GM10847 (cell line): ENCODE measurements around the gene ADAMTS20.

Source experiments
- POLR2A ChIP-seq: IDR thresholded peaks from 2 replicates; pipeline ENCODE4 v1.6.1; 2011; ENCODE audit not compliant: insufficient read length; ENCODE audit errors: extremely low read depth

Gene ADAMTS20

GRCh38 chr12:43345023-43345422 lies 207.0 kb downstream of the ADAMTS20 start:
- no peak for TF ChIP-seq POLR2A

- no peak for TF ChIP-seq POLR2A
Observed at GRCh38 chr12:43338848-43339526, 213.0 kb downstream of the ADAMTS20 start.

GRCh38 chr12:43337571-43338444 lies 214.2 kb downstream of the ADAMTS20 start:
- TF ChIP-seq POLR2A: no peak

GRCh38 chr12:43336962-43337555 lies 214.9 kb downstream of the ADAMTS20 start:
- no peak for TF ChIP-seq POLR2A

GRCh38 chr12:43333644-43334043 lies 218.4 kb downstream of the ADAMTS20 start:
- no peak for TF ChIP-seq POLR2A

- no peak for TF ChIP-seq POLR2A
Observed at GRCh38 chr12:43332977-43333640, 218.9 kb downstream of the ADAMTS20 start.

GRCh38 chr12:43331935-43332334 lies 220.1 kb downstream of the ADAMTS20 start:
- TF ChIP-seq POLR2A: no peak

GRCh38 chr12:43329375-43329774 lies 222.6 kb downstream of the ADAMTS20 start:
- TF ChIP-seq POLR2A: no peak

- TF ChIP-seq POLR2A: no peak
Observed at GRCh38 chr12:43325786-43326185, 226.2 kb downstream of the ADAMTS20 start.

- no peak for TF ChIP-seq POLR2A
Observed at GRCh38 chr12:43320281-43320680, 231.7 kb downstream of the ADAMTS20 start.

GRCh38 chr12:43318021-43318420 lies 234.0 kb downstream of the ADAMTS20 start:
- TF ChIP-seq POLR2A: no peak

GRCh38 chr12:43317156-43317555 lies 234.8 kb downstream of the ADAMTS20 start:
- TF ChIP-seq POLR2A: no peak

GRCh38 chr12:43316520-43316919 lies 235.5 kb downstream of the ADAMTS20 start:
- no peak for TF ChIP-seq POLR2A

- no peak for TF ChIP-seq POLR2A
Observed at GRCh38 chr12:43315961-43316360, 236.0 kb downstream of the ADAMTS20 start.

- TF ChIP-seq POLR2A: no peak
Observed at GRCh38 chr12:43312991-43313505, 239.0 kb downstream of the ADAMTS20 start.

- TF ChIP-seq POLR2A: no peak
Observed at GRCh38 chr12:43310596-43310995, 241.4 kb downstream of the ADAMTS20 start.

- TF ChIP-seq POLR2A: no peak
Observed at GRCh38 chr12:43309959-43310358, 242.0 kb downstream of the ADAMTS20 start.
